Activated T-cell treated with anti-CD3 and anti-CD28 coated beads, Interleukin-2, amount 50 U/mL, for 48 hours (primary cell): ENCODE results near the gene GART.
"Not testable (repeated sequence)": the region's sequence is repeated elsewhere in the genome, so short reads cannot be mapped to it uniquely, and the experiment has no call there.

Source experiments
- DNase-seq, 2 experiments: peaks; one replicate each; pipeline ENCODE4 v3.0.0-alpha.2; 2020

The GART gene

GRCh38 chr21:33511639-33512038, 30.3 kb downstream of the GART start:
- DNase-seq, result no peak

DNA sequence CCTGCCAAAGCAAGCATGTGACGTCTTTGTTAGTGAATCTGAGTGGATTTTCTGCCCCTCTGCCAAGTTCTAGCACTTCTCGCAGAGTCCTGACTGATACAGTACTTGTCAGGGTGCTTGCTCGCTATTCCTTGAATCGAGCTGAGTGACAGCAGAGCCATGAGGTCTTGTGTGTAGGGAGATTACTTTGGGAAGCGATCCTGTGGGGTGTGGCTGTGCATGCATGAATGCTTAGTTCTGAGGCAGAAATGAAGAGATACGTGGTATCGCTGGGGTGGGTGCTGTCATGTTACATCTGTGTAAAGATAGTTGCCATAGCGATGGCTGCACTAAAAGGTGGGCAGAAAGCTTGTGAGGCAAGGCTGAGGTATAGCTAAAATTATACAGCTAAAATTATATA, 31.1 kb downstream of the GART start:
- DNase-seq, result no peak

DNA sequence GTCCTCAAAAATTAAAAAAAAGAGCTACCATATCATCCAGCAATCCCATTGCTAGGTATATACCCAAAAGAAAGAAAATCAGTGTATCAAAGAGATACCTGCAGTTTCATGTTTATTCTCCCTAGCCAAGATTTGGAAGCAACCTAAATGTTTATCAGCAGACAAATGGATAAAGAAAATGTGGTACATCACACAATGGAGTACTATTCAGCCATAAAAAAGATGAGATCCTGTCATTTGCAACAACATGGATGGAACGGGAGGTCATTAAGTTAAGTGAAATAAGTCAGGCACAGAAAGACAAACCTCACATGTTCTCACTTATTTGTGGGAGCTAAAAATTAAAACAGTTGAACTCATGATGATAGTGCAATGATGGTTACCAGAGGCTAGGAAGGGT, 34.9 kb downstream of the GART start:
- not testable (repeated sequence) for DNase-seq

DNA sequence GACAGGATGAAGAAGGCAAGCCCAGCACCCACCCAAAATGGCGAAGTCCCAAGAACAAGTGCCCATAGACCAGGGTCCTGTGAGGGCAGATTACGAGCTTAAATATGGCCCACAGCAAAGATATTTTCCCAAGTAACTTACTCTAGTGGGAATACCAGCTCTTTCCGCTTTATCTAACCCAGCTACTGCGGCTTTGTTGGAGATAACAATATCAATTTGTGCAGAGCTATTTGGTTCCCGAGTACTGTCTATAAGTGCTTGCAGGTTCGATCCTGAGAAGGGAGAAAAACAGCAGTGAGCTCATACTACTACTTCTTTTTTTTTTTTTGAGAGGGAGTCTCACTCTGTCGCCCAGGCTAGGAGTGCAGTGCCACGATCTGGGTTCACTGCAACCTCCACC, 36.1 kb downstream of the GART start:
- no peak for DNase-seq

DNA sequence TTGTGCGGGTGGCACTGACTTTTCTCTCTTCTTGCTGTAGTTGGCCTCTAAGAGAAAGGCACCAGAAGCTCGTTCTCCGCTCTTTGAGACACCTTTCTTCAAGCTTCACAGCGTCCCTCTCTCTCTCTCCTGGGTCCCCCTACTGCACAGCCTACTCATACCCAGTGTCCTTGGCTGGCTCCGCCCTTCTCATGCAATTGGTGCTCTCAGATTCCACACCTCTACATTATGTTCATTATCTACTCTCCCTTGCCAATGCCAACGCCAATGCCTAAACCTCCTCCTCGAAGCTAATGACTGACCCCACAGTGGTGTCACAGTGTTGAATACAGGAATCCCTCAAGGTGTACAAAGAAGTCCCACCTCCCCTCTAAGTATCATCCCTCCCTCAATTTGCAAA, 45.6 kb downstream of the GART start:
- DNase-seq, result no peak

DNA sequence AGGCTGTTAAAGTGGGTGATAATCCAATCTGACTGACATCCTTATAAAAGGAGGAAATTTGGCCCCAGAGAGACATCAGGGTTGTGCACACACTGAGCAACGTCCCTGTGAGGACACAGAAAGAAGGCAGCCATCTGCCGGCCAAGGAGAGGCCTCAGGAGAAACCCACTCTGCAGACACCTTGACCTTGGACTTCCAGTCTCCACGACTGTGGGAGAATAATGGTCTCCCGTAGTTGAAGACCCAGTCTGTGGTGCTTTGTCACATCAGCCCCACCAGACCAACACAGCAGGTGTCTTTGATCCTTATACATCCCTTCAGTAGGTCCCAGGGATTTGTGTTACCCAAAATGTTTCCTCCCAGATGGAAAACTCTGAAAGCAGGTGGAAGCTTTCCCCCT, 46.2 kb downstream of the GART start:
- DNase-seq, result no peak

GRCh38 chr21:33493756-33494155, 48.2 kb downstream of the GART start:
- DNase-seq, result no peak

DNA sequence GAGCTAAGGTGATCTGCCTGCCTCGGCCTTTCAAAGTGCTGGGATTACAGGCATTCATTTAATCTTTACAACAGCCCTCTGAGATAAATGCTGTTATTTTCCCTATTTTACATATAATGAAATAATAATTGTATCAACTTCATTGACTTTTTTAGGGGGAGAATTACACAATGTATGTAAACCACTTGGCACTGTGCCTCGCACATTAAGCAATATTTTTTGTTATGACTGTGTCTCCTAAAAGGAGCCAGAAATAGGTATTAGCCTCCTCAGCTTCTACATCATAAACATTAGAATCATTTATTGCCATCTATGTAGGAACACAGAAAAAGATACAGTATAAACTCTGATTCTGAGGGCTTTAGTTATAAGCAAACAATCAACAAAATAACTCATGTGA, 49.3 kb downstream of the GART start:
- DNase-seq, result no peak

- peak; percentile 97 to 98 for DNase-seq
Measured at GRCh38 chr21:33491373-33492102, 50.4 kb downstream of the GART start, which contains the start of gene DNAJC28. DNAJC28 (minus strand) TSS chr21:33491716; CDS start chr21:33489393, 2,323 bp downstream.

GRCh38 chr21:33490991-33491372, 50.9 kb downstream of the GART start:
- no peak for DNase-seq

GRCh38 chr21:33488936-33489335, 53.0 kb downstream of the GART start:
- no peak for DNase-seq

DNA sequence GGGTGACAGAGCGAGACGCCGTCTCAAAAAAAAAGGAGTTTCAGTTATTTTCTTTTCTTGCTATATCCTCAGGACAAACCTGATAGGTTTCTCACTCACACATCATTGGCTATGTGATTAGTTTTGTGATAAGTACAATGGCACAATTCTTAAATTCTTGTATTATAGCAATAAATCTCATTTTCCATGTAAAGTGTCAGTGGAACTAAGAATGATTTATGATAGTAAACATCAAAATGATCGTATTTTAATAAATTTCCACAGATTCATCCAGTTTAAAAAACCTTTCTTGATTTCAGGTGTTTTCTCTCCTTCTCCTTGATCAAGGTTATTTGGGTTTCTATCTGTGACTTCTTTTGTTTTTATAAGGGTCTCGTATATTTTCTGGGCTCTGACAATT, 53.9 kb downstream of the GART start:
- DNase-seq, result no peak

GRCh38 chr21:33481314-33481943, 60.5 kb downstream of the GART start:
- no peak for DNase-seq

GRCh38 chr21:33480481-33481103, 61.3 kb downstream of the GART start:
- no peak for DNase-seq

- DNase-seq, result peak; percentile 96 to 97
Measured at GRCh38 chr21:33479679-33480480, 62.0 kb downstream of the GART start, which contains the start of gene TMEM50B. TMEM50B (minus strand) TSS chr21:33479974; CDS start chr21:33468885, 11,089 bp downstream.

DNA sequence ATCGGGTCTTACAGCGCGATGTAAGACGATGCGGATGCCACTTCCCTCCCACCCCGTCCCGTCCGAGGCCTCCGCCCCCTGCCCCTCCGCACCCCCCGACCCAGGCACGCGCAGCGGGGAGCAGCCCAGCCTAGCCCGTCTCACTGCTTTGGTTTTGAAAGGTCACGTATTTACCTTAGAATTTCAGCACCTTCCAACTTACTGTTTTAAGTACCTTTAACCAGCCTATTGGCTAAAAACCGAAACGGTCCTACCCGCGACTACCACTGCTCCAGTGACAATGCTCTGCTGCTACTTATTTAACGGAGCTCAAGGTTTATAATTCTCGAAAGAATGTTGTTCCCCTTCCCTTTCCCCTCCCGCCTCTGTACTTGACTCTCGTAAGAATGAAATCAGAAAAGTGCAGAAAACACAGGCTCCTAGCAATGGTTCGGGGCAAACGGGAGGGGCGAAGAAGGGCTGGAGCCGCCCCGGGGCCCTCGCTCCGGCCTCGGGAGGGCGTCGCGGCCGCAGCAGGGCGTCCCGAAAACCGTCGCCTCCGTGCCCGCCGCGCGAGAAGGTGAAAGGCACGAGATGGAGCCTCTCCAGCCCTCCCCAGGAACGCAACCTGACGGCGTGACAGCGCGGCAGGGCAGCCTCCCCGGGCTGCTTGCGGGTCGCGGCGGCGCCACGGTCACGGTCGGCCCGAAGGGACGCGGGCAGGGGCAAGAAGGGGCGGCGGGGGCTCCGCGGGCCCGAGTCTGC, 62.8 kb downstream of the GART start:
- DNase-seq, result peak; percentile 55 to 57

DNA sequence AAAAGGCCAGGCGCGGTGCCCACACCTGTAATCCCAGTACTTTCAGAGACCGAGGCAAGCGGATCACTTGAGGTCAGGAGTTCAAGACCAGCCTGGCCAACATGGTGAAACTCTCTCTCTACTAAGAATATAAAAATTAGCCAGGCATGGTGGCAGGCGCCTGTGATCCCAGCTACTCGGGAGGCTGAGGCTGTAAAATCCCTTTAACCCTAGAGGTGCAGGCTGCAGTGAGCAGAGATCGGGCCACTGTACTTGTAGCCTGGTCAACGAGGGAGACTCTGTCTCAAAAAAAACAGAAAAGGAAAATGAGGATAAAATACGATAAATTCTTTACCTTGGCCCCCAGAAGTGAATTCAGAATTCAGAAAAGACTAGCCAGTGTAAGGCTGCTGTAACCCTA, 63.7 kb downstream of the GART start:
- DNase-seq, result no peak

DNA sequence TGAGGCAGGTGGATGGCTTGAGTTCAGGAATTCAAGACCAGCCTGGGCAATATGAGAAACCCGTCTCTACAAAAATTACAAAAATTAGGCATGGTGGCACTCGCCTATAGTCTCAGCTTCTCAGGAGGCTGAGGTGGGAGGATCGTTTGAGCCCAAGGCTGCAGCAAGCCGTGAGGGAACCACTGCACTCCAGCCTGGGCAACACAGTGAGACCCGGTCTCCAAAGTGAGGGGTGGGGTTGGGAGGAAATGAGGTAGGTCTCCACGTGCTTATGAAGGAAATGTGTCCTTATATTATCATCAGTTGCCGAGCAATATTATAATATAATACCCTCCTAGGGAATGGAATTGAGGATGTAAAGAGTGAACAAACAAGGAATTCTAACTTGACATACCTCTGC, 64.9 kb downstream of the GART start:
- no peak for DNase-seq

GRCh38 chr21:33473344-33473743, 68.6 kb downstream of the GART start:
- no peak for DNase-seq

DNA sequence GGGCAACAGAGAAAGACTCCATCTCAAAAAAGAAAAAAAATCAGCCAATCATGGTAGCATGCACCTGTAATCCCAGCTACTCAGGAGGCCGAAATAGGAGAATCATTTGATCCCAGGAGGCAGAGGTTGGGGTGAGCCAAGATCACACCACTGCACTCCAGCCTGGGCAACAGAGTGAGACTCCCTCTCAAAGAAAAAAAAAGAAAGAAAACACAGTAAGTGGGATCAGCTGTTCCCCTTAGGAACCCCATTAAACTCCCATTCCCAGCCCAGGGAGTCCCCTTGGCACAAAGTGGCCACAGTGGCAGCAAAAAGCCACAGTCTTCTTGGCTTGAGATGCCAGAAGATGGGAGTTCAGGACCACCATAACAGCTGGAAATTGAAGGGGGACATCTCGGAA, 71.2 kb downstream of the GART start:
- DNase-seq, result no peak

DNA sequence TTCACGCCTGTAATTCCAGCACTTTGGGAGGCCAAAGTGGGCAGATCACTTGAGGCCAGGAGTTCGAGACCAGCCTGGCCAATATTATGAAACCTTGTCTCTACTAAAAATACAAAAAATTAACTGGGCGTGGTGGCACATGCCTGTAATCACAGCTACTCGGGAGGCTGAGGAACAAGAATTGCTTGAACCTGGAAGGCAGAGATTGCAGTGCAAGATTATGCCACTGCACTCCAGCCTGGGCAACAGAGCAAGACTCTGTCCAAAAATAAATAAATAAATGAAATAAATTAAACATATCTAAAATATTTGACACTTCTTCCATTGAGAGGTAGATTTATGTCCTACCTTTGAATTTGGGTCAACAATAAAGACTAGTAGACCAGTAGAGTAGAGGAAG, 72.7 kb downstream of the GART start:
- DNase-seq, result not testable (repeated sequence)

- DNase-seq, result no peak
Measured at GRCh38 chr21:33461538-33462250, 80.2 kb downstream of the GART start.
